ENCODE data around the gene DGKQ.

GRCh38 chr4:1002131-1002630, 28.8 kb upstream of the DGKQ start:
- TF ChIP-seq MYC (IDR thresholded peaks at IDR 0.05; ENCODE audit: low read depth, low read length) (no peak), MYC (CRISPR knock-in tag; IDR thresholded peaks at IDR 0.05; ENCODE audit: borderline replicate concordance, low read depth) (no peak), ATF7 (IDR thresholded peaks at IDR 0.05) (no peak), REST (IDR thresholded peaks at IDR 0.05; ENCODE audit: borderline replicate concordance) (no peak), REST (CRISPR knock-in tag; IDR thresholded peaks at IDR 0.05; ENCODE audit: low read depth) (no peak), ZBTB49 (CRISPR knock-in tag; IDR thresholded peaks at IDR 0.05; ENCODE audit: borderline replicate concordance) (no peak), TCF7 (IDR thresholded peaks at IDR 0.05; ENCODE audit: borderline replicate concordance) (no peak), MXD1 (CRISPR knock-in tag; IDR thresholded peaks at IDR 0.05; ENCODE audit: borderline replicate concordance, poor library complexity, severe bottlenecking) (no peak), FOXM1 (IDR thresholded peaks at IDR 0.05; ENCODE audit: low read depth) (no peak), FOXM1 (CRISPR knock-in tag; IDR thresholded peaks at IDR 0.05; ENCODE audit: low read depth) (no peak), PREB (CRISPR knock-in tag; IDR thresholded peaks at IDR 0.05) (no peak), ZNF785 (CRISPR knock-in tag; IDR thresholded peaks at IDR 0.05) (no peak), MYBL2 (IDR thresholded peaks at IDR 0.05; ENCODE audit: low read depth) (no peak), MYBL2 (CRISPR knock-in tag; IDR thresholded peaks at IDR 0.05; ENCODE audit: borderline replicate concordance) (no peak)
